Measurements from ENCODE around the gene JAKMIP2. TPM values are rescaled to one million over a fixed set of nuclear protein-coding genes. Genes with fewer than 3 reads are reported as not detected.

Gene JAKMIP2
- total and polyA plus RNA-seq, 2 donors (not counting 3 experiments of a cell fraction or from before 2014, with no cell fraction given) = not detected

- Histone ChIP-seq H3K4me1 (ENCODE audit: control insufficient read depth, extremely low read depth, insufficient read depth, low read length) (no peaks in the 10 kb centered on the region), H2AFZ (ENCODE audit: low read depth, low read length) (no peak overlapping the region), H3K9ac (replicated peaks; ENCODE audit: extremely low read depth, insufficient read depth, low read length) (no peak overlapping the region), H3K4me3 (replicated peaks in 1 of 3; ENCODE audit: insufficient read depth in 1 of 3, low read depth in 1 of 3, low read length in 3 of 3) (no peak overlapping the region), H3K79me2 (ENCODE audit: control insufficient read depth, insufficient read depth, low read length) (no peaks in the 10 kb centered on the region), H3K27me3 (ENCODE audit: control insufficient read depth in 2 of 2, insufficient read depth in 2 of 2, low read length in 2 of 2) (peaks cover 0 to 2% of the 10 kb centered on the region in 2 experiments), H3K9me1 (replicated peaks; ENCODE audit: control insufficient read depth, extremely low read depth, insufficient read depth, low read length) (no peaks in the 10 kb centered on the region), H3K4me2 (ENCODE audit: insufficient read depth, low read length) (no peak overlapping the region), H3K36me3 (ENCODE audit: control insufficient read depth in 2 of 2, extremely low read depth in 1 of 2, insufficient read depth in 2 of 2, low read length in 2 of 2) (no peaks in the 10 kb centered on the region), H4K20me1 (replicated peaks; ENCODE audit: control insufficient read depth, extremely low read depth, insufficient read depth, low read length) (no peaks in the 10 kb centered on the region), H3K27ac (ENCODE audit: insufficient read depth, low read depth, low read length) (no peak overlapping the region), H3K9me3 (replicated peaks; ENCODE audit: control insufficient read depth, insufficient read depth, low read length) (no peaks in the 10 kb centered on the region)
- DNase-seq (ENCODE audit: low read depth, low spot score) = no peak
- no peak for FAIRE-seq
- no TSS peak for BruUV-seq (replicated peaks)
- dilution Hi-C loops (cut with MboI; ENCODE audit: extremely low pct_ligation_motif_present, low sequenced_read_pairs) = no loop called here
- intact Hi-C loops (cut with micrococcal nuclease) = no loop called here
- CTCF ChIA-PET = interaction anchor here (0.9 kb wide), 1 partner anchor 59 kb away, joined by 3 read pairs; no protein-coding TSS in a partner anchor
- POLR2A ChIA-PET = no interaction called here
- no peak for TF ChIP-seq FOS (IDR thresholded peaks at IDR 0.05; ENCODE audit: borderline replicate concordance, insufficient read depth, low read length)
- no peak for TF ChIP-seq POLR2A (IDR thresholded peaks at IDR 0.05; ENCODE audit: low read depth, low read length)
- no peak for TF ChIP-seq MAX (IDR thresholded peaks at IDR 0.05; ENCODE audit: insufficient read depth, insufficient read length)
- no peak for TF ChIP-seq MYC (IDR thresholded peaks at IDR 0.05; ENCODE audit: low read depth, low read length)
- no peak for TF ChIP-seq EZH2 (IDR thresholded peaks at IDR 0.05; ENCODE audit: borderline replicate concordance, low read depth, low read length, severe bottlenecking)
- TF ChIP-seq CTCF (IDR thresholded peaks at IDR 0.05; ENCODE audit: extremely low read depth in 1 of 2, insufficient read depth in 1 of 2, low read depth in 1 of 2, low read length in 2 of 2) = no peak
- no peak for TF ChIP-seq POLR2AphosphoS5 (IDR thresholded peaks at IDR 0.05; ENCODE audit: insufficient read depth, low read depth, low read length)
- TF ChIP-seq JUN (IDR thresholded peaks at IDR 0.05; ENCODE audit: borderline replicate concordance, insufficient read depth, insufficient read length, low read depth) = no peak
- no peak for TF ChIP-seq GATA2 (IDR thresholded peaks at IDR 0.05; ENCODE audit: insufficient read depth, insufficient read length, low read depth, low read length)
Observed at GRCh38 chr5:147763791-147764525, 18.6 kb downstream of the JAKMIP2 start.
